Measurements from ENCODE around the gene PROSER3. TPM values are rescaled to one million over a fixed set of nuclear protein-coding genes. Genes with fewer than 3 reads are reported as not detected.

Gene PROSER3
- total and polyA plus RNA-seq, 9 of the 15 experiments (the other 6 are each of a cell fraction or from before 2014, with no cell fraction given), result 1.0 to 39.5 (median 5.1) TPM

DNA sequence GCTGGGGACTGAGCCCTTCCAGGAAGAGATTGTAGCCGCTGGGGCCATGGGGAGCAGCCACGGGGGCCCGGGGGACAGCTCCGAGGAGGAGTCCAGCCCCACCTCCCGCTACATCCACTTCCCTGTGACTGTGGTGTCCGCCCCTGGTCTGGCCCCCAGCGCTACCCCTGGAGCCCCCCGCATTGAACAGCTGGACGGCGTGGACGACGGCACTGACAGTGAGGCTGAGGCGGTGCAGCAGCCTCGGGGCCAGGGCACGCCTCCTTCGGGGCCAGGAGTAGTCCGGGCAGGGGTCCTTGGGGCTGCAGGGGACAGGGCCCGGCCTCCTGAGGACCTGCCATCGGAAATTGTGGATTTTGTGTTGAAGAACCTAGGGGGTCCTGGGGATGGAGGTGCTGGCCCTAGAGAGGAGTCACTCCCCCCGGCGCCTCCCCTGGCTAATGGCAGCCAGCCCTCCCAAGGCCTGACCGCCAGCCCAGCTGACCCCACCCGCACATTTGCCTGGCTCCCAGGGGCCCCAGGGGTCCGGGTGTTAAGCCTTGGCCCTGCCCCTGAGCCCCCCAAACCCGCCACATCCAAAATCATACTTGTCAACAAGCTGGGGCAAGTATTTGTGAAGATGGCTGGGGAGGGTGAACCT lies 25.3 kb upstream of the PROSER3 start:
- H3K4me3 ChIP-seq, result no peak overlapping the region
- in situ Hi-C loops (cut with MboI), result no loop called here
- ChIA-PET POLR2A (interaction anchor here (0.6 kb wide), 1 partner anchor 11 kb away, joined by 3 read pairs; no protein-coding TSS in a partner anchor), CTCF (ENCODE audit: low intra/inter-chr PET ratio) (no interaction called here)
- no peak overlapping the region for H2AFZ ChIP-seq (ENCODE audit: low read depth, low read length)
- H3K4me1 ChIP-seq (replicated peaks in 1 of 2; ENCODE audit: control insufficient read depth in 2 of 2, insufficient read depth in 2 of 2, low read length in 2 of 2), result peaks cover 0 to 7% of the 10 kb centered on the region in 2 experiments; a peak in 2 of 5 replicates
- BruUV-seq (replicated peaks), result no TSS peak
- no peak overlapping the region for H3K27ac ChIP-seq (ENCODE audit: extremely low read depth, low read depth, low read length)
- no peaks in the 10 kb centered on the region for H3K79me2 ChIP-seq (ENCODE audit: control insufficient read depth, insufficient read depth, low read length)
- no peaks in the 10 kb centered on the region for H3K27me3 ChIP-seq (ENCODE audit: control insufficient read depth in 2 of 2, insufficient read depth in 2 of 2, low read length in 2 of 2)
- no peak overlapping the region for H3K4me2 ChIP-seq (ENCODE audit: insufficient read depth, low read length)
- WGBS (ENCODE audit: insufficient coverage, low coverage, missing lambda C conversion rate), result 92% methylated on average over 19 of the region's 25 CpGs
- ATAC-seq, result no peak
- H3K9me1 ChIP-seq (ENCODE audit: control insufficient read depth, insufficient read depth, low read length), result no peaks in the 10 kb centered on the region
- no peaks in the 10 kb centered on the region for H3K9me3 ChIP-seq (replicated peaks; ENCODE audit: control insufficient read depth, insufficient read depth, low read depth, low read length)
- 0 out of 2 replicates have a peak, but pooled peaks cover 2% of the 10 kb centered on the region for H4K20me1 ChIP-seq (replicated peaks; ENCODE audit: control insufficient read depth, insufficient read depth, low read length)
- DNase-seq (ENCODE audit: extremely low read depth in 1 of 4, low spot score in 3 of 4), result no peak
- no peak for FAIRE-seq
- intact Hi-C loops (cut with micrococcal nuclease), result no loop called here
- TF ChIP-seq MCM3 (IDR thresholded peaks at IDR 0.05) (no peak), TCFL5 (CRISPR knock-in tag; conservative IDR thresholded peaks at IDR 0.05) (no peak), POLR2G (IDR thresholded peaks at IDR 0.05; ENCODE audit: low read depth, low read length) (peak; percentile 58), PTBP1 (IDR thresholded peaks at IDR 0.05; ENCODE audit: low read depth, low read length) (no peak), AFF1 (IDR thresholded peaks at IDR 0.05; ENCODE audit: low read depth in 1 of 2, partially characterized antibody in 2 of 2) (no peak), CREBBP (IDR thresholded peaks at IDR 0.05; ENCODE audit: low read depth, low read length) (no peak), ZNF696 (CRISPR knock-in tag; conservative IDR thresholded peaks at IDR 0.05) (no peak), ADNP (tag; IDR thresholded peaks at IDR 0.05) (no peak), ZBTB33 (CRISPR knock-in tag; IDR thresholded peaks at IDR 0.05) (peak; percentile 15; the same call in 1 of the 2 replicates), MECOM (CRISPR knock-in tag; IDR thresholded peaks at IDR 0.05) (no peak), MEF2D (tag; conservative IDR thresholded peaks at IDR 0.05; ENCODE audit: low read depth) (no peak), ZNF764 (CRISPR knock-in tag; IDR thresholded peaks at IDR 0.05; ENCODE audit: low read depth) (no peak)
- TF ChIP-seq, protein P1, sequence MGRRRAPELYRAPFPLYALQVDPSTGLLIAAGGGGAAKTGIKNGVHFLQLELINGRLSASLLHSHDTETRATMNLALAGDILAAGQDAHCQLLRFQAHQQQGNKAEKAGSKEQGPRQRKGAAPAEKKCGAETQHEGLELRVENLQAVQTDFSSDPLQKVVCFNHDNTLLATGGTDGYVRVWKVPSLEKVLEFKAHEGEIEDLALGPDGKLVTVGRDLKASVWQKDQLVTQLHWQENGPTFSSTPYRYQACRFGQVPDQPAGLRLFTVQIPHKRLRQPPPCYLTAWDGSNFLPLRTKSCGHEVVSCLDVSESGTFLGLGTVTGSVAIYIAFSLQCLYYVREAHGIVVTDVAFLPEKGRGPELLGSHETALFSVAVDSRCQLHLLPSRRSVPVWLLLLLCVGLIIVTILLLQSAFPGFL (CRISPR knock-in tag; IDR thresholded peaks at IDR 0.05), result no peak
- peaks cover 97% of the 10 kb centered on the region; the same call in 2 of the 3 replicates for H3K36me3 ChIP-seq (ENCODE audit: control insufficient read depth, insufficient read depth, low read length)
- H3K9ac ChIP-seq (ENCODE audit: insufficient read depth in 1 of 2, low read depth in 2 of 2, low read length in 2 of 2), result no peak overlapping the region; a peak in 1 of 4 replicates

All from K562 (cell line).